GM13977 (cell line): ENCODE measurements around the gene XIRP2.
"Not testable (repeated sequence)": the region's sequence is repeated elsewhere in the genome, so short reads cannot be mapped to it uniquely, and the experiment has no call there.

Experiments used
- DNase-seq: peaks from one replicate; pipeline ENCODE4 v3.0.0; 2012; ENCODE audit warnings: low spot score
- in situ Hi-C: fragments of 300-500 bp; cut with MboI; formaldehyde crosslinking; loops from one replicate; pipeline ENCODE4 v1.12.0; 2022; ENCODE audit warnings: low sequenced_read_pairs, low pct_unique_long_range_greater_than_20kb, mixed read lengths, inconsistent platforms; ENCODE audit not compliant: unreplicated experiment
- TF ChIP-seq, protein P1 (sequence below): IDR thresholded peaks from 2 replicates; pipeline ENCODE4 v1.5.1; 2012; ENCODE audit warnings: mild to moderate bottlenecking, control low read depth; ENCODE audit not compliant: insufficient read depth; ENCODE audit errors: extremely low read depth, missing control alignments

The XIRP2 gene

DNA sequence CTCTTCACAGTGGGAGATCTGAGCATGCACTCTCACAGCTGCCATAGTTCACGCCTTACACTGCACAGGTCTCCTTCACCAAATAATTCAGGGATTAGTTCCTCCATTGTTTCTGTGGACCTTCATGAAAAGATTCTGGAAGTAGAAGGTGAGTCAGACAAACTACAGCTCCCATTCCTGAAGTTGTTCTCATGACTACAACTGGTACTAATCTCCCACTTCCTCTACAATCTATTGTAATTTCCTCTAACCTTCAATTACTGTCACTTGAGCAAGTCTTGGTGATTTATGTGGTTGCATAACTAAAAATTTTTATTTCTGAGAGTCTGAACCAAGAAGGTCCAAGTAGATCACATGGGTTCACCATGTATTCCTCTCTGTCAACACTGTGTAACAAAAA lies 128.7 kb downstream of the XIRP2 start:
- TF ChIP-seq, protein P1, sequence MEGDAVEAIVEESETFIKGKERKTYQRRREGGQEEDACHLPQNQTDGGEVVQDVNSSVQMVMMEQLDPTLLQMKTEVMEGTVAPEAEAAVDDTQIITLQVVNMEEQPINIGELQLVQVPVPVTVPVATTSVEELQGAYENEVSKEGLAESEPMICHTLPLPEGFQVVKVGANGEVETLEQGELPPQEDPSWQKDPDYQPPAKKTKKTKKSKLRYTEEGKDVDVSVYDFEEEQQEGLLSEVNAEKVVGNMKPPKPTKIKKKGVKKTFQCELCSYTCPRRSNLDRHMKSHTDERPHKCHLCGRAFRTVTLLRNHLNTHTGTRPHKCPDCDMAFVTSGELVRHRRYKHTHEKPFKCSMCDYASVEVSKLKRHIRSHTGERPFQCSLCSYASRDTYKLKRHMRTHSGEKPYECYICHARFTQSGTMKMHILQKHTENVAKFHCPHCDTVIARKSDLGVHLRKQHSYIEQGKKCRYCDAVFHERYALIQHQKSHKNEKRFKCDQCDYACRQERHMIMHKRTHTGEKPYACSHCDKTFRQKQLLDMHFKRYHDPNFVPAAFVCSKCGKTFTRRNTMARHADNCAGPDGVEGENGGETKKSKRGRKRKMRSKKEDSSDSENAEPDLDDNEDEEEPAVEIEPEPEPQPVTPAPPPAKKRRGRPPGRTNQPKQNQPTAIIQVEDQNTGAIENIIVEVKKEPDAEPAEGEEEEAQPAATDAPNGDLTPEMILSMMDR: no peak
- in situ Hi-C loops: no loop called here
- no peak for DNase-seq

DNA sequence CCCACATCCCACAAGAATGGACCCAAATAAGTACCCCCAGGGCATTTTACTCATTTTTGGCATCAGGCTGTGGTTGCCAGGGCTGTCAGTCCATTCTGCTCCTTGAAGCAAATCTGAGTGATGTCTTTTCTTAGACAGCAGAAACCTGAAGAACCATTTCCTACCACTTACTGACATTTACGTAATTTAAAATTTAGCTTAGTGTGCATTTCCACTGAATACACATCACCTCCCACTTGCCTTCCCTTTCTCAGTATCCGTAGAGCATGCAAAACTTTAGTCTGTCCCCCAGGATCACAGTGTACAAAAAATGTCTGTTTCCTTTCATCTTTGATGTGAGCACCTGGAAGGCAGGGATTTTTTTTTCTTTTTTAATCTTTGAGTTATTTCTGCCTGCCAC lies 130.3 kb downstream of the XIRP2 start:
- no peak for DNase-seq
- TF ChIP-seq, protein P1: no peak
- in situ Hi-C loops: no loop called here

DNA sequence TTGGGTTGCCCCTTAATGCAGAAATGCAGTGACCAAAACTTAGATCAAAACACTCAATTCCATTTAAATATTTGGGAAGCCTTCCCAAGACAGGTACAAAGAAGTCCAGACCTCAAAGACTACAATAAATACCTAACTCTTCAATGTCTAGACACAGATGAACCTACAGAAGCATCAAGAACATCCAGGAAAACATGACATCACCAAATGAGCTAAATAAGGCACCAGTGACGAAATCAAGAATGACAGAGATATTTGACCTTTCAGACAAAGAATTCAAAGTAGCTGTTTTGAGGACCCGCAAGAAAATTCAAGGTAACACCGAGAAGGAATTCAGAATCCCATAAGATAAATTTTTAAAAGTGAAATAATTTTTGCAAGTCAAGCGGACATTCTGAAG lies 140.2 kb downstream of the XIRP2 start:
- TF ChIP-seq, protein P1: no peak
- in situ Hi-C loops: no loop called here
- DNase-seq: no peak

DNA sequence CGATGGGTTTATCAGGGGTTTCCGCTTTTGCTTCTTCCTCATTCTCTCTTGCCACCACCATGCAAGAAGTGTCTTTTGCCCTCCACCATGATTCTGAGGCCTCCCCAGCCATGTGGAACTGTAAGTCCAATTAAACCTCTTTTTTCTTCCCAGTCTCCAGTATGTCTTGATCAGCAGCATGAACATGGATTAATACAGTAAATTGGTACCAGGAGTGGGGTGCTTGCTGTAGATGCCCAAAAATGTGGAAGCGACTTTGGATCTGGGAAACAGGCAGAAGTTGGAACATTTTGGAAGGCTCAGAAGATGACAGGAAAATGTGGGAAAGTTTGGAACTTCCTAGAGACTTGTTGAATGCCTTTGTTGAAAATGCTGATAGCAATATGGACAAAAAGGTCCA lies 146.7 kb downstream of the XIRP2 start:
- in situ Hi-C loops, DNase-seq: not testable (repeated sequence)

DNA sequence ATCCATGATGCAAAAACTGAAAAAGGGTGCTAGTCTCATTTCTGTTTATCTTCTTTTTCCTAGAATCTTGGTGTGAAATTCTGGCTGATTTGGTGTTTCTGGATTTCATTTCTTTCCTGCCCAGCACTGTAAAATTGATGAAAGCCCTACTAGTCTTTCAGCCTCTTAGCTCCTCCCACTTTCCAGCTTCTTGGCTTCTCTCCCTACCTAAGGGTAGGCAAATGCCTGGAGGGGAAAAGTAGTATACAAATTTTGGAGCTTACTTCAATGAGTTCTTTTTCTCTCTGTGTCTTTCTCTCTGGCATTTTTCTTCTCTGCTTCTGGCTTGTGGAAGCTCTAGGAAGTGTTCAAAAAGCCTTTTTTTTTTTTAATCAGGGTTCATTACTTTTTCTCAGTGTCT lies 160.5 kb downstream of the XIRP2 start:
- in situ Hi-C loops: no loop called here
- TF ChIP-seq, protein P1: no peak
- DNase-seq: no peak

DNA sequence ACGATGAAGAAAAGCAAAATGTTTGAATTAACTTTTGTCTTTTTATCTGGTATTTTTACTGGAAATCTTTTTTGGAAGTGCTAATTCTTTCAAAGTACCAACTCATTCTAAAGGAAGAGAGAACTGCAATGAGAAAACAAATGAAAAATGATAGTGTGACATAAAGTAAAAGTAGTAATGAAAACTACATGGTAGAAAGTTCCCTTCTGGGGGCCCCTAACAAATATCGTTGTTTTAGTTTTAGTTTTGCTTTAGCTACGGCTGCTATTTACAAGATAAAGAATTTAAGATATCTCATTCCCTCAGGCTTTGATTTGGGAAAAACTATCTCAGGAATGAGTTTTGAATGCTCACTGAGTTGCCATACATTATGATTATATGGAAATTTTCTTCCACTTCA lies 161.4 kb downstream of the XIRP2 start:
- TF ChIP-seq, protein P1: no peak
- DNase-seq: no peak
- in situ Hi-C loops: no loop called here

DNA sequence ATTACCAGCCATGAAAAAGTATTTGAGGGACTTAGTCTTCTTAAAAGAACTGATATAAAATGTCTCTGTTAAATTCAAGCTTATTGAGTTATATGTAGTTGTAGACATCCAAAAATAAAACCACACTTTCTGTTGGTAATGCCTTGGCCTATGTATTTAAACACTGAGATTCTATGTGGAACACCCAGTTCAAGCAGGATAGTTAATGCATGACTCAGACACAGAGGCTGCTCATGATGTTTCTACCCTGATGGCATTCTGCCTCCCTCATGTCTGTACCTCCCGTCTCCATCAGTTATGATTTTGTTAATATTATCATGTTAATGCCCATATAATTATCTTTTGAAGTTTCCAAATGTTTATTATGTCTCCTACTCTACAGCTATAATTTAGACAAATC lies 164.5 kb downstream of the XIRP2 start:
- TF ChIP-seq, protein P1: no peak
- no peak for DNase-seq
- in situ Hi-C loops: no loop called here
